GM21786 (cell line): ENCODE data around the gene C4orf50.
"Not testable (repeated sequence)": the region's sequence is repeated elsewhere in the genome, so short reads cannot be mapped to it uniquely, and the experiment has no call there.

Experiments
- ATAC-seq: cut with Tn5 transposase; IDR thresholded peaks from one replicate; pipeline ENCODE4 v1.9.1; 2021; ENCODE audit not compliant: unreplicated experiment

The C4orf50 gene

GRCh38 chr4:5995901-5996623 is 22.2 kb downstream of the C4orf50 start:
- ATAC-seq, result peak; percentile 40

- no peak for ATAC-seq
These were observed 24.1 kb downstream of the C4orf50 start for GRCh38 chr4:5993876-5994811.

GRCh38 chr4:5993346-5993745 is 24.9 kb downstream of the C4orf50 start:
- ATAC-seq, result not testable (repeated sequence)

- ATAC-seq, result no peak
These were observed 25.4 kb downstream of the C4orf50 start for GRCh38 chr4:5992828-5993321.

- ATAC-seq, result no peak
These were observed 25.9 kb downstream of the C4orf50 start for GRCh38 chr4:5992171-5992827.

GRCh38 chr4:5991405-5991804 is 26.8 kb downstream of the C4orf50 start:
- ATAC-seq, result no peak

GRCh38 chr4:5990446-5991160 is 27.6 kb downstream of the C4orf50 start:
- ATAC-seq, result no peak

GRCh38 chr4:5989236-5990225 is 28.7 kb downstream of the C4orf50 start:
- no peak for ATAC-seq

GRCh38 chr4:5988086-5988845 is 30.0 kb downstream of the C4orf50 start:
- no peak for ATAC-seq

- ATAC-seq, result no peak
These were observed 33.4 kb downstream of the C4orf50 start for GRCh38 chr4:5984843-5985242.

- ATAC-seq, result no peak
These were observed 35.9 kb downstream of the C4orf50 start for GRCh38 chr4:5982156-5982973.

GRCh38 chr4:5980436-5981155 is 37.6 kb downstream of the C4orf50 start:
- no peak for ATAC-seq

- ATAC-seq, result no peak
These were observed 38.2 kb downstream of the C4orf50 start for GRCh38 chr4:5979981-5980380.

GRCh38 chr4:5976921-5977320 is 41.3 kb downstream of the C4orf50 start:
- ATAC-seq, result no peak

- no peak for ATAC-seq
These were observed 41.8 kb downstream of the C4orf50 start for GRCh38 chr4:5976431-5976830.

GRCh38 chr4:5974321-5974720 is 43.9 kb downstream of the C4orf50 start:
- no peak for ATAC-seq

GRCh38 chr4:5973486-5974220 is 44.6 kb downstream of the C4orf50 start:
- ATAC-seq, result no peak
